Activated T-helper 1 cell treated with anti-CD3 and anti-CD28 coated beads, Interleukin-12 subunit alpha, Interleukin-12 subunit beta, Interleukin-2, Interleukin-4 antibody, amounts not matched to agents 30 ng/mL and 10 ng/mL and 1 ng/mL, durations not matched to agents 14 hours and 24 hours and 36 hours (primary cell): ENCODE results near the gene WDR44. TPM values are rescaled to one million over a fixed set of nuclear protein-coding genes. Genes with fewer than 3 reads are reported as not detected.

Experiments
- DNase-seq: peaks from one replicate; pipeline ENCODE4 v3.0.0; 2021; ENCODE audit warnings: low spot score
- H3K27ac Mint-ChIP-seq: one replicate; pipeline ENCODE4 v1.8.0; 2021; ENCODE audit warnings: mild to moderate bottlenecking, mixed read lengths
- H3K27me3 Mint-ChIP-seq: one replicate; pipeline ENCODE4 v1.8.0; 2022; ENCODE audit warnings: mild to moderate bottlenecking, moderate library complexity, mixed read lengths; ENCODE audit not compliant: insufficient read depth
- H3K36me3 Mint-ChIP-seq: one replicate; pipeline ENCODE4 v1.8.0; 2021; ENCODE audit warnings: low read depth, mixed read lengths
- H3K4me1 Mint-ChIP-seq: one replicate; pipeline ENCODE4 v1.8.0; 2021; ENCODE audit warnings: low read depth, mixed read lengths
- H3K4me3 Mint-ChIP-seq: one replicate; pipeline ENCODE4 v1.8.0; 2021; ENCODE audit warnings: mild to moderate bottlenecking, moderate library complexity, mixed read lengths
- H3K9me3 Mint-ChIP-seq: one replicate; pipeline ENCODE4 v1.8.0; 2021; ENCODE audit warnings: mixed read lengths
- intact Hi-C: fragments of 100-400 bp; cut with micrococcal nuclease; formaldehyde crosslinking; loops from one replicate; pipeline ENCODE4 v1.15.1; 2024
- total RNA-seq: library from RNA; stranded (reverse); gene quantifications from 2 replicates; pipeline ENCODE4 v1.2.3, GENCODE V29; 2022

Gene WDR44
- total RNA-seq, 1 donor from 2014 or later = 11.3 TPM

DNA sequence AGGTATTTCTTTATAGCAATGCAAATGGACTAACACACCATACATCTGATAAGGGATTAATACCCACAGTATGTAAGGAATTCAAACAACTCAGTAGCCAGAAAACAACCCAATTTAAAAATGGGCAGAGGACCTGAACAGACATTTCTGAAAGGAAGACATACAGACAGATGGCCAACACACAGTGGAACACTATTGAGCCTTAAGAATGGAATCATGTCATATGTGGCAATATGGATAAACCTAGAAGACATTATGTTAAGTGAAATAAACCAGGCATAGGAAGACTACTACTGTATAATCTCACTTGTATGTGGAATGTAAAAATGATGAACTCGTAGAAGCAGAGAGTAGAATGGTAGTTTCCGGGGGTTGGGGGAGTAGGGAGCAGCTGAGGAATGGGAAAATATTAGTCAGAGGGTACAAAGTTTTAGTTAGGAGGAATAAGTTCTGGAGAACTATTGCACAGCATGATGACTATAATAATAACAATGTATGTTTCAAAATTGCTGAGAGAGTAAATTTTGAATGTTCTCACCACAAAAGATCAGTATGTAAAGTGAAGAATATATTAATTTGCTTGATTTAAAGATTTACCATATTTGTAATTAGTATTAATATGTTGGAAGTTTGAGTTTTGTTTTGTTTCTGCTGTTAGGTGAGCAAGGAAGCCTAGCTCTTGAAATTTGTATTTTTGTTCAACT, 25.2 kb downstream of the WDR44 start:
- Mint-ChIP-seq H3K36me3 (no peaks in the 10 kb centered on the region), H3K4me3 (no peak overlapping the region), H3K9me3 (no peaks in the 10 kb centered on the region), H3K27ac (no peak overlapping the region), H3K4me1 (no peaks in the 10 kb centered on the region), H3K27me3 (no peaks in the 10 kb centered on the region)
- intact Hi-C loops = no loop called here
- DNase-seq = no peak

DNA sequence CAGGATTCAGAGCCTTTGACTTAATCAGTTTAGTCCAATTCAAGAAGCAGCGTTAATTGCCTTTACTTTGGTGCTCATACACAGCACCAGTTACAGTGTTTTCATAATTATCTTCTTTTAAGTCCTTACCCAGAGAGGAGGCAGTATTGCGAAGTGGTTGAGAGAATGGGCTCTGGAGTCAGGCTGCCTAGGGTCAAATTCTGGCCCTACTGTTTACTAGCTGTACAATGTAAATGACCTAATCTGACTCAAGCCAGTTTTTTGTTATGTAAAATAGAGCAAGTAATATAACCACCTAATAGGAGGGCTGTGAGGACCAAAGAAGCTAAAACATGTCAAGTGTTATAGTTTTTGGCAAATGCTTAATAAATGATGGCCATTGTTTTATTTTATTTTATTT, 27.6 kb downstream of the WDR44 start:
- Mint-ChIP-seq H3K4me1 (no peaks in the 10 kb centered on the region), H3K4me3 (no peak overlapping the region), H3K36me3 (no peaks in the 10 kb centered on the region), H3K9me3 (no peaks in the 10 kb centered on the region), H3K27me3 (no peaks in the 10 kb centered on the region), H3K27ac (no peak overlapping the region)
- no peak for DNase-seq
- intact Hi-C loops = no loop called here

DNA sequence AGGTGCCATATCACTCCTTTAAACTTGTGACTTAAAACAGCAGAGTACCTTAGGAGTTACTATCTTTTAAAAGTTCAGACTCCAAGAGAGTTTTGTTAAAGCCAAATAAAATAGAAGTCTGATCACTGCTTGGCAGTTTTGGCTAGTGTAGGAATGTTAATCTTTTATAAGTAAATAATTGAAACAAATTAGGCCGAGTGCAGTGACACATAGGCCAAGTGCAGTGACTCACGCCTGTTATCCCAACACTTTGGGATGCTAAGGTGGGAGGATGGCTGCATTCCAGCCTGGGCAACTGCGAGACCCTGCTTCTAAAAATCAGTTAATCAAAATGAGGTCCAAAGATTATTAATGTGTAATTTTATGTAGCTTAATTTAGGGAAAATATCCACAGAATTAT, 37.2 kb downstream of the WDR44 start:
- H3K27me3 Mint-ChIP-seq = no peaks in the 10 kb centered on the region
- no peaks in the 10 kb centered on the region for H3K4me1 Mint-ChIP-seq
- DNase-seq = no peak
- intact Hi-C loops = no loop called here
- H3K4me3 Mint-ChIP-seq = no peak overlapping the region
- no peaks in the 10 kb centered on the region for H3K9me3 Mint-ChIP-seq
- H3K27ac Mint-ChIP-seq = no peak overlapping the region
- H3K36me3 Mint-ChIP-seq = peaks cover 2% of the 10 kb centered on the region

DNA sequence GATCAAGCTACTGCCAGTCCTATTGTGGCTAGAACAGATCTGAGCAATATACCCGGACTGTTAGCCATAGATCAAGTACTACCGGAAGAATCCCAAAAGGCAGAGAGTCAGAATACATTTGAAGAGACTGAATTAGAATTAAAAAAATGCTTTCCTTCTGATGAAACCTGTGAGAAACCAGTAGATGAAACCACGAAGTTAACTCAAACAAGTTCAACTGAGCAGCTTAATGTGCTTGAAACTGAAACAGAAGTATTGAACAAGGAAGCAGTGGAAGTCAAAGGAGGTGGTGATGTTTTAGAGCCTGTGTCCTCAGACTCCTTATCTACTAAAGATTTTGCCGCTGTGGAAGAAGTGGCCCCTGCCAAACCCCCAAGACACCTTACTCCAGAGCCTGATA, 46.8 kb downstream of the WDR44 start:
- H3K9me3 Mint-ChIP-seq = no peaks in the 10 kb centered on the region
- no peak overlapping the region for H3K27ac Mint-ChIP-seq
- H3K4me1 Mint-ChIP-seq = peaks cover 16% of the 10 kb centered on the region
- no peak for DNase-seq
- intact Hi-C loops = loop anchor here (1.0 kb wide), 1 partner anchor 39 kb away; no protein-coding TSS in a partner anchor
- no peaks in the 10 kb centered on the region for H3K27me3 Mint-ChIP-seq
- no peak overlapping the region for H3K4me3 Mint-ChIP-seq
- peaks cover 17% of the 10 kb centered on the region for H3K36me3 Mint-ChIP-seq

DNA sequence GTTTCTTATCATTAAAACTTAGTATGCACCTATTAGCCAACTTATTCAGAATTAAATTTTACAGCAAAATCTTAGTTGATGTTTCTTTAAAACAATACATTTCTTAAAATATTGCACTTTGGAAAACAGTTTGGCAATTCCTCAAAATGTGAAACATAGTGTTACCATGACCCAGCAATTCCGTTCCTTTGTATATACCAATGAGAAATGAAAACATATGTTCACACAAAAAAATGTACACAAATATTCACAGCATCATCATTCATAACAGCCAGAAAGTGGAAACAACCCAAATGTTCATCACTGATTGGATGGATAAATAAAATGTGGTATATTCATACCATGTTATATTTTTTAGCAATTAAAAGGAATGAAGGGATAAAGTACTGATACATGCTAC, 50.2 kb downstream of the WDR44 start:
- intact Hi-C loops = no loop called here
- DNase-seq = no peak
- Mint-ChIP-seq H3K27ac (no peak overlapping the region), H3K9me3 (no peaks in the 10 kb centered on the region), H3K36me3 (peaks cover 20% of the 10 kb centered on the region), H3K4me3 (no peak overlapping the region), H3K4me1 (peaks cover 14% of the 10 kb centered on the region), H3K27me3 (no peaks in the 10 kb centered on the region)

DNA sequence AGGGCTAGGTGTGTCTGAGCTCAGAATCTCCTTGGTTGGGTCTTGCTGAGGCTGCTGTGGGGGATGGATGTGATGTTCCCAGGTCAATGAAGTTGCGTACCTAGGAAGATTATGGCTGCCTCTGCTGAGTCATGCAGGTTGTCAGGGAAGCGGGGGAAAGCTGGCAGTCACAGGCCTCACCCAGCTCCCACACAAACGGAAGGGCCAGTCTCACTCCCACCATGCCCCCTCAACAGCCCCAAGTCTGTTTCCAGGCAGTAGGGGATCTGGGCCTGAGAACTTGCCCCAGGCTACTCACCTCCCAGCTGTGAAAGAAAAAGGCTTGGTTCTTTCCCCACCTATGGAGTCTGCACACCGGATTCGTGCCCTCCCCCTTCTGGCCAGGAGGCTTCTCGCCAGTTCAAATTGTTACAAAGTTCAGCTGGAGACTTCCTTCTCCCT, 72.9 kb downstream of the WDR44 start:
- Mint-ChIP-seq H3K27me3 (no peaks in the 10 kb centered on the region), H3K9me3 (no peaks in the 10 kb centered on the region), H3K4me3 (no peak overlapping the region), H3K27ac (no peak overlapping the region), H3K36me3 (peaks cover 14% of the 10 kb centered on the region), H3K4me1 (peaks cover 9% of the 10 kb centered on the region)
- no peak for DNase-seq
- intact Hi-C loops = no loop called here

DNA sequence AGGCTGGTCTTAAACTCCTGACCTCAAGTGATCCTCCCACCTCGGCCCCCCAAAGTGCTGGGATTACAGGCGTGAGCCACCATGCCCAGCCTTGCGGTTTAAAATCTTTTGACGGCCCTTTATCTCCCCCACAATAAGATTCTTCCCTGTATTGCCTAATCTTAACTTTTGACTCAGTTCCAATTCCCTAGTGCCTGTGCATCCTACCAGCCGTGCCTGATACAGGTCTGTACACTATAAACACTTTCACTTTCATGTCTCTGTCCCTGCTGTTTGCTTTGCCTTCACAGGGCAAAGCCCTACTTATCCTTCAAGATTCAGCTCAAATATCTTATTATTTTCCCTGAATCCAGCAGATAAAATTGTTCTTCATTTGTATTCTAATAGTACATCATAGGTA, 74.6 kb downstream of the WDR44 start:
- Mint-ChIP-seq H3K4me1 (peaks cover 9% of the 10 kb centered on the region), H3K27ac (no peak overlapping the region), H3K4me3 (no peak overlapping the region), H3K36me3 (peaks cover 12% of the 10 kb centered on the region), H3K27me3 (no peaks in the 10 kb centered on the region), H3K9me3 (no peaks in the 10 kb centered on the region)
- intact Hi-C loops = loop anchor here (5.0 kb wide), 1 partner anchor 73 kb away; the partner anchor contains the start of gene WDR44
- no peak for DNase-seq

DNA sequence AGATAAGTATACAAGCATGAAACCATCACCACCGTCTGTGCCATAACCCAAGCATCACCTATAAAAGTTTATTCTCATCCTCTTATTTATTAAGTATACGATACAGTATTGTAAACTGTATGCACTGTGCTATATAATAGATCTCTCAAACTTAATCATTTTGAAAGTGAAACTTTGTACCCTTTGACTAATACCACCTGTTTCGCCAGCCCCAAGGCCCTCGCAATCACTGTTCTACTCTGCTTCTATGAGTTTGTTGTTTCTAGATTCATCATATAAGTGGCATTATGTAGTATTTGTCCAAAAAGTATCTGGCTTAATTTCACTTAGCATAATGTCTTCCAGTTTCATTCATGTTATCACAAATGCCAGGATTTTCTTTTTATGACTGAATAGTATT, 77.7 kb downstream of the WDR44 start:
- intact Hi-C loops = loop anchor here (5.0 kb wide), 1 partner anchor 76 kb away; the partner anchor contains the start of gene WDR44
- Mint-ChIP-seq H3K4me1 (peaks cover 9% of the 10 kb centered on the region), H3K27ac (no peak overlapping the region), H3K36me3 (peaks cover 7% of the 10 kb centered on the region), H3K27me3 (no peaks in the 10 kb centered on the region), H3K9me3 (no peaks in the 10 kb centered on the region), H3K4me3 (no peak overlapping the region)
- no peak for DNase-seq

DNA sequence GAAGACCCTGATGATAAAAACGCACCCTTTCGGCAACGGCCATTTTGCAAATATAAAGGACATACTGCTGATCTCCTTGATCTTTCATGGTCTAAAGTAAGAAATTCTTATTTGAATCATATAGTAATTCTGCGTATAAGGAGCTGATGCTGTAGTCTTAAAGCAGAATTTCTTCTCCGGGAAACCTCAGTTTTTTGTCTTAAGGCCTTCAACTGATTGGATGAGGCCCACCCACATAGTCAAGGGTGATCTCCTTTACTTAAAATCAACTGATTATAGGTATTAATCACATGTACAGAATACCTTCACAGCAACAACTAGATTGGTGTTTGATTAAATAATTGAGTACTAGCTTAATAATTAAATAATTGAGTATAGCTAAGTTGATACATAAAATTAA, 86.9 kb downstream of the WDR44 start:
- intact Hi-C loops = no loop called here
- no peaks in the 10 kb centered on the region for H3K9me3 Mint-ChIP-seq
- no peaks in the 10 kb centered on the region for H3K4me1 Mint-ChIP-seq
- H3K4me3 Mint-ChIP-seq = no peak overlapping the region
- H3K27ac Mint-ChIP-seq = no peak overlapping the region
- H3K27me3 Mint-ChIP-seq = no peaks in the 10 kb centered on the region
- H3K36me3 Mint-ChIP-seq = peaks cover 18% of the 10 kb centered on the region
- DNase-seq = no peak

DNA sequence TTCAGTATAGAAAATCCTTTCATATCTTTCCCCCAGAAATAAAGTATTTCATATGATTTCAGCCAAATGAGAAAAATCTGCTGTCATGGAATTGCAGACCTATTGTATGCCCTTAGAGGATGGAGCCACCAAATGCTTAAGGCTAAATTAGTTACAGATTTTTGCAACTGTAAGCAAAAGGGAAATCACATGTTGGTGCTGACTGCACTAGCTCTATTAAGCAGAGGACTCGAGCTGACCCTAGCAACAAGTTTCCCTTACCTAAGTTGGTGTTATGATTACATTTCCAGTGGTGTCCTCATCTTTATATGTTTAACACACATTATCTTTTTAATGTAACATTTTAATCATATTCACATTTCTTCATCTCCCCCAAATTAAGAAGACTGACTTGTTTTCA, 91.4 kb downstream of the WDR44 start:
- Mint-ChIP-seq H3K27ac (no peak overlapping the region), H3K4me1 (no peaks in the 10 kb centered on the region), H3K9me3 (no peaks in the 10 kb centered on the region), H3K27me3 (no peaks in the 10 kb centered on the region), H3K4me3 (no peak overlapping the region), H3K36me3 (peaks cover 18% of the 10 kb centered on the region)
- intact Hi-C loops = no loop called here
- DNase-seq = no peak

DNA sequence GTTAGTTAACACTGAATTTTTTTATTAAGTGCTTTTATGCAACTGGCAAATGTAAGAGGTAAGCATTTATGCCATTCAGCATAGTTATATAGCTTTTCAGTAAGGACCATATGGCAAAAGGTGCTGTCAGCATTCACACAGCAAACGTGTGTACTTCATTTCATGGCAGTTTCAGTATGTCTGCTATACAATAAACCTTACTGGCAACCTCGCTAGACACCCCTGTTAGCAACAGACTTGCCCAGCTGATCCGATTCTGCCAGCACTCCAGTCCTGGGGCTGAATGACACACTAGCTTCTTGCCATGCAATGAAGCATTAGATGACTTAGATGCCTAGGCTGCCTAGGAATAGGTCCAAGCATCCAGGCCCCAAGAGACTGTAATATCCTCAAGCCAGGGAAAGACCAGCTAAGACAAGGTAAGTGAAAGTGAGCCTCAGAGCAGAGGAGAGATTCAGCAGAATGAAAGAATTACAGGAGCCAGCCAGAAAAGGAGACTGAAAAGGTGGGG, 102.4 kb downstream of the WDR44 start:
- no peaks in the 10 kb centered on the region for H3K27me3 Mint-ChIP-seq
- intact Hi-C loops = no loop called here
- no peak overlapping the region for H3K27ac Mint-ChIP-seq

DNA sequence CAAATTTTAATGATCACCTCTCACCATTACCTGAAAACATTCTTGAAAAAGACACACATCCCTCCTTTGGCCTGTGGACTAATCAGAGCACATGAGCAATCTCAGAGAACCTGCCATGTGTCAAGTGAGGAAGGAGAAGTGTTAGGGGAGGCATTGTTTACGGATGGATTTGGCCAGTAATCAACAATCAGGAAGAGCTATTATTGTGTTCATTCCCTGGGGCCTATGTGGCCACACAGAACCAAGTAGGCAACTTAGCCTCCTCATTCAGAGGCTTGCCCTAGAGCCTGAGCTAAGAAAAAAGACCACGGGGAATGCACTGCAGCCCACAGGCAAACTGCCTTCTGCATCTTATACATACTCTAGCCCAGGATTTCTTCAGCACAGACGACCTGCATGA, 109.1 kb downstream of the WDR44 start:
- intact Hi-C loops = no loop called here
- Mint-ChIP-seq H3K4me1 (no peaks in the 10 kb centered on the region), H3K9me3 (no peaks in the 10 kb centered on the region), H3K4me3 (no peak overlapping the region), H3K27ac (no peak overlapping the region), H3K36me3 (peaks cover 5% of the 10 kb centered on the region), H3K27me3 (peaks cover 2% of the 10 kb centered on the region)
- DNase-seq = no peak

More for the DNA sequence above, 102.4 kb downstream of the WDR44 start:
- no peak overlapping the region for H3K4me3 Mint-ChIP-seq
- DNase-seq = no peak
- no peaks in the 10 kb centered on the region for H3K9me3 Mint-ChIP-seq
- H3K4me1 Mint-ChIP-seq = no peaks in the 10 kb centered on the region
- peaks cover 4% of the 10 kb centered on the region for H3K36me3 Mint-ChIP-seq

DNA sequence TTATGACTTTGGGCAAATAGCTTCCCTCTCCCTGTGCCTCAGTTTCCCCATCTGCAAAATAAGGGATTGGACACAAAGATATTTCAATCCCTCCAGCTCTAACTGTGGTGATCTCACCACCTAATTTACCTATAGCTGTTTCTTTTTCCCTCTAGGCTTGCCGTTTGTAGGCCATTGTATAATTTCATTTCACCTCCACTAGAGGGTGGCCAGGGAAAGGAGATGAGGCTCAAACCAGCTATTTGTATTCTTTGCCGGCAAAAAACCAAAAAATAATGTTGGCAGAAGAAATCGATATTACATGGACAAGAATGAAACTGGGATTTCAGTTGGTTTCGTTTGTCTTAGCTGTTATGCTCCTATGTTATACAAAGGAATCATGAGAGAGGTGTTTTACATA, 113.6 kb downstream of the WDR44 start:
- peaks cover 5% of the 10 kb centered on the region for H3K27me3 Mint-ChIP-seq
- no peak for DNase-seq
- no peaks in the 10 kb centered on the region for H3K4me1 Mint-ChIP-seq
- no peaks in the 10 kb centered on the region for H3K36me3 Mint-ChIP-seq
- H3K27ac Mint-ChIP-seq = no peak overlapping the region
- no peaks in the 10 kb centered on the region for H3K9me3 Mint-ChIP-seq
- intact Hi-C loops = loop anchor here (1.0 kb wide), 2 partner anchors 77 to 142 kb away; no protein-coding TSS in a partner anchor
- H3K4me3 Mint-ChIP-seq = no peak overlapping the region
